Stimulated activated CD8-positive, alpha-beta memory T cell treated with anti-CD3 and anti-CD28 coated beads, Interleukin-2, amount 100 ng/mL, for 1 hour (primary cell): ENCODE data around the gene PELI3.

Experiments
- DNase-seq, 2 donors: peaks; one replicate each; pipeline ENCODE4 v3.0.0-alpha.2; 2020; ENCODE audit warnings: low read depth in 2 of 2

The PELI3 gene

DNA sequence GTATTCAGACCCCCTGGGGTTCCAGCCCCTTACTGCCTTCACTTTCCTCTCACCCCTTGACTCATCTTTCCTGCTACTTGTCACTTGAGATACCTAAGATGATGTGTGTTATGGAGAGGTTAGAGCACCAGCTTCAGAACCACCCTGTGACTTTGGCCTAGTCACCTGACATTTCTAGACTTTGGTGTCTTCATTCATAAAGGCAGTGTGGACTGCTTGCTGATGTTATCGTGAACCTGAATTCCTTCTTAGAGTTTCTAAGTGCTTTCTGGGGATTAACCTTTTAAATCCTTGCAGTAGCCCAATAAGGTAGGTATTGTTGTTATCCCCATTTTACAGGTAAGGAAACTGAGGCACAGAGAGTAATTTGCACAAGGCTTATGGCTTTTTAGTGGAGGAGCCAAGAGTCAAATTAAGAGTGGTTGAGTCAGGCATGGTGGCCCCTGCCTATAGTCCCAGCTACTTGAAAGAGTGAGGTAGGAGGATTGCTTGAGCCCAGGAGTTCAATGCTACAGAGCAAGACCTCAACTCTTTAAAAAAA lies 38.6 kb downstream of the PELI3 start:
- DNase-seq, result no peak

DNA sequence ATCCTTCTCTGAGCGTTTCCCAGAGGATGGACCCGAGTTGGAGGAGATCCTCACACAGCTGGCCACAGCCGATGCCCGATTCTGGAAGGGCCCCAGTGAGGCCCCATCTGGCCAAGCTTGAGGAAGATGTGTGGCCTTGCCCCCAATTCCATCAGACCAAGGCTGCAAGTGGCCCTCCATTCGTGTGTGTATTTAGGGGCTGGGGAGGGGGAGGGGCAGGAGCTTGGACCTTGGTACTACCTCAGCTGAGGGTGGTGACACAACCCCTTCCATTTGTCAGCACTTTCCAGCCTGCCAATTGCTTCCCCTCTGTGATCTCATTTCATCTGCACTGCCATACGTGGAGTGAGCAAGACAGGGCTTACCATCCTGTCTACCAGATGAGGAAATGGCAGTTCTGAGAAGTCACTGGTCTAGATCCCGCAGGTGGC lies 42.4 kb downstream of the PELI3 start:
- no peak for DNase-seq

GRCh38 chr11:66510271-66510989 lies 43.7 kb downstream of the PELI3 start, which contains the start of gene BBS1:
Gene BBS1 (plus strand): TSS chr11:66510635. CDS start chr11:66510660, 25 bp downstream.
- DNase-seq, result peak; percentile 60 to 69

DNA sequence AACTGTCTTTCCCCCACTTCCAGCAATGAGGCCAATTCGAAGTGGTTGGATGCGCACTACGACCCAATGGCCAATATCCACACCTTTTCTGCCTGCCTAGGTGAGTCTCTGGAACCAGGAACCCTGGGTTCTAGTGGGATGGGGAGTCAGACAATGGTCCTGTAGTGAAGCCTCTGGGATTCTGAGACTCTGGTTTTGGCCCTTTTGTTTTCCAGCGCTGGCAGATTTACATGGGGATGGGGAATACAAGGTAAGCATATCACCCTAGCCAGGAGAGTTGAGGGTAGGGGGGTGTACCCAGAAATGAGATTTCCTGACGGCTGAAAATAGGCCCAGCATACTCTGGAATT lies 44.3 kb downstream of the PELI3 start:
- DNase-seq, result no peak

DNA sequence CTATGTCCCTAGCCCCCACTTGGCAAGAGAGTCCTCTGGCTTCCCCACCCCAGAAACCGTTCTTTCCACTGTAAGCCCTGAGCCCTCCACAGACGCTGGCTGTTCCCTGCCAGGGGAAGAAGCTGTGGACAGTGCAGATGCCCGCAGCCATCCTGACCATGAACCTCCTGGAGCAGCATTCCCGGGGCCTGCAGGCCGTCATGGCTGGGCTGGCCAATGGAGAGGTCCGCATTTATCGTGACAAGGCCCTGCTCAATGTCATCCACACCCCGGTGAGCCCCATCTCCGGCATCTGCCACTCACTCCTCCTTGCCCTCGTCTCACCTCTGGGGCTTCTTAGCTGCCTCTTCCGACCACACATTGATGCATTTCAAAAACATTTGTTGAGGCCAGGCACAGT lies 56.9 kb downstream of the PELI3 start:
- DNase-seq, result no peak

DNA sequence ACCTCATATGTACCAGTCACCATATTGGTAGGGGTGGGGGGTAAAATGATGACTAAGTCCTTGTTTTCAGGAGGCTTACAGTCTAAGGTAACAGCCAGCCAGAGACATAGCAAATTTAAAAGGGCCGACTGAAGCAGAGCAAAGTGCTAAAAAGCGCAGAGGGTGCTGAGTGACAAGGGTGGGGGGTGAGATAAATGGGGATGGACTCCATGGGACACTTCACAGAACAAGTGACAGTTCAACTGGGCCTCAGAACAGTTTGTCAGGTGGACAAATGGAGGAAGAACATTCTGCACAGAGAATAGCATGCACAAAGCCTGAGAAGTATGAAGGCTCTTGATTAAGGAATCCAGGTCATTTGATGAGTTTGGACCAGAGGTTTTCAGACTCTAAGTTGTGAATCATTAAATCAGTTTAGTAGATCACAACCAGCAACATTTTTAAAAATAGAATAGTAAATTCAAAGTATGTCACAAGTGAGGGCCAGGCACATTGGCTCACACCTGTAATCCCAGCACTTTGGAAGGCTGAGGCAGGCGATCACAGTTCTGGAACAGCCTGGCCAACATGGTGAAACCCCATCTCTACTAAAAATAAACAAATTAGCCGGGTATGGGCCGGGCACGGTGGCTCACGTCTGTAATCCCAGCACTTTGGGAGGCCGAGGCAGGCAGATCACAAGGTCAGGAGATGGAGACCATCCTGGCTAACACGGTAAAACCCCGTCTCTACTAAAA lies 57.8 kb downstream of the PELI3 start:
- DNase-seq, result no peak
